Measurements from ENCODE around the gene IMMP2L.

The IMMP2L gene

GRCh38 chr7:110905773-110906566 lies 656.3 kb downstream of the IMMP2L start:
- H3K4me1 ChIP-seq (ENCODE audit: control insufficient read depth in 1 of 2, insufficient read depth in 1 of 2, low read depth in 1 of 2, low read length in 1 of 2) = no peaks in the 10 kb centered on the region
- H3K27ac ChIP-seq = no peak overlapping the region
- no peak overlapping the region for H3K4me3 ChIP-seq (ENCODE audit: low read depth in 1 of 2, low read length in 1 of 2)
- H3K9me3 ChIP-seq = no peaks in the 10 kb centered on the region
- TF ChIP-seq, protein P1, sequence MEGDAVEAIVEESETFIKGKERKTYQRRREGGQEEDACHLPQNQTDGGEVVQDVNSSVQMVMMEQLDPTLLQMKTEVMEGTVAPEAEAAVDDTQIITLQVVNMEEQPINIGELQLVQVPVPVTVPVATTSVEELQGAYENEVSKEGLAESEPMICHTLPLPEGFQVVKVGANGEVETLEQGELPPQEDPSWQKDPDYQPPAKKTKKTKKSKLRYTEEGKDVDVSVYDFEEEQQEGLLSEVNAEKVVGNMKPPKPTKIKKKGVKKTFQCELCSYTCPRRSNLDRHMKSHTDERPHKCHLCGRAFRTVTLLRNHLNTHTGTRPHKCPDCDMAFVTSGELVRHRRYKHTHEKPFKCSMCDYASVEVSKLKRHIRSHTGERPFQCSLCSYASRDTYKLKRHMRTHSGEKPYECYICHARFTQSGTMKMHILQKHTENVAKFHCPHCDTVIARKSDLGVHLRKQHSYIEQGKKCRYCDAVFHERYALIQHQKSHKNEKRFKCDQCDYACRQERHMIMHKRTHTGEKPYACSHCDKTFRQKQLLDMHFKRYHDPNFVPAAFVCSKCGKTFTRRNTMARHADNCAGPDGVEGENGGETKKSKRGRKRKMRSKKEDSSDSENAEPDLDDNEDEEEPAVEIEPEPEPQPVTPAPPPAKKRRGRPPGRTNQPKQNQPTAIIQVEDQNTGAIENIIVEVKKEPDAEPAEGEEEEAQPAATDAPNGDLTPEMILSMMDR (IDR thresholded peaks at IDR 0.05) = no peak
- H3K27me3 ChIP-seq = no peaks in the 10 kb centered on the region
- no peaks in the 10 kb centered on the region for H3K36me3 ChIP-seq

GRCh38 chr7:110898516-110898915 lies 663.8 kb downstream of the IMMP2L start:
- H3K9me3 ChIP-seq = no peaks in the 10 kb centered on the region
- H3K36me3 ChIP-seq = no peaks in the 10 kb centered on the region
- TF ChIP-seq, protein P1 (IDR thresholded peaks at IDR 0.05) = no peak
- no peak overlapping the region for H3K27ac ChIP-seq
- H3K4me1 ChIP-seq (ENCODE audit: control insufficient read depth in 1 of 2, insufficient read depth in 1 of 2, low read depth in 1 of 2, low read length in 1 of 2) = no peaks in the 10 kb centered on the region
- no peak overlapping the region for H3K4me3 ChIP-seq (ENCODE audit: low read depth in 1 of 2, low read length in 1 of 2)
- no peaks in the 10 kb centered on the region for H3K27me3 ChIP-seq

- H3K4me3 ChIP-seq (ENCODE audit: low read depth in 1 of 2, low read length in 1 of 2) = no peak overlapping the region
- no peak overlapping the region for H3K27ac ChIP-seq
- TF ChIP-seq, protein P1 (IDR thresholded peaks at IDR 0.05) = no peak
- H3K27me3 ChIP-seq = no peaks in the 10 kb centered on the region
- H3K36me3 ChIP-seq = no peaks in the 10 kb centered on the region
- no peaks in the 10 kb centered on the region for H3K9me3 ChIP-seq
- no peaks in the 10 kb centered on the region for H3K4me1 ChIP-seq (ENCODE audit: control insufficient read depth in 1 of 2, insufficient read depth in 1 of 2, low read depth in 1 of 2, low read length in 1 of 2)
Observed at GRCh38 chr7:110897538-110897937, 664.8 kb downstream of the IMMP2L start.

DNA sequence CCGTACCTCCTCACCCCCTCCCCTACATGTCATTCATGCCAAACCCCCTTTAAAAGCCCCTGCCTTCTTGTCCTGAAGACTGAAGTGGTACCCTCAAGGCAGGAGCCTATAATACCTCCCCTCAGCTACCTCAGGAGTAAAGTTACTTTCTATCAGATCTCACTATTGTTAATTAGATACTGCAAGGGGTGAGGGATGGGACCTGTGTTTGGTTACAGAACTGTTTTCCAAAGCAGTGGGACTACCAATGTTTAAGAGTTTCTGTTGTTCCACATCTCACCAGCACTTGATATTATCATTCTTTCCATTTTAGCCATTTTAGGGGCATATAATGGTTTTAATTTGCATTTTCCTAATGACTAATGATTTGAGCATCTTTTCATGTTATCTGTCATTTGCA lies 668.2 kb downstream of the IMMP2L start:
- H3K36me3 ChIP-seq = no peaks in the 10 kb centered on the region
- H3K9me3 ChIP-seq = no peaks in the 10 kb centered on the region
- H3K27me3 ChIP-seq = no peaks in the 10 kb centered on the region
- TF ChIP-seq, protein P1 (IDR thresholded peaks at IDR 0.05) = no peak
- no peak overlapping the region for H3K4me3 ChIP-seq (ENCODE audit: low read depth in 1 of 2, low read length in 1 of 2)
- no peaks in the 10 kb centered on the region for H3K4me1 ChIP-seq (ENCODE audit: control insufficient read depth in 1 of 2, insufficient read depth in 1 of 2, low read depth in 1 of 2, low read length in 1 of 2)
- H3K27ac ChIP-seq = no peak overlapping the region

DNA sequence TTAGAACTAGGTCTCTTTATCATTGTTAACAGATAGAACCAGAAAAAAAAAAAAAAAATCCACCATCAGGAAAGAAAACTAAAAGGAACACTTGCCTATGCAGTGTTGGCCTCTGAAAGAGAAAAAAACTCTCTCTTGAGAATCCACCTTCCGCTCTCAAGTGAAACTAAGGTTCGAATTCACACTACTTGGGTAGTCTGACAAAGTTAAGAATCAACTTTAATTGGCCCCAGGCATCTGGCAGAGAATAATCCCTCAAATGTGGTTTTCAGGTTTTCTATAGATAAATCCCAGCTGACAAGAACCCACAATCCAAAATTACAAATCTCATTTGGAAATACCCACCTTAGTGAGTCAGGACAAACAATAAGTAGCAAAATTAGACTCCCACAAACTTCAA lies 671.1 kb downstream of the IMMP2L start:
- Histone ChIP-seq H3K4me1 (ENCODE audit: control insufficient read depth in 1 of 2, insufficient read depth in 1 of 2, low read depth in 1 of 2, low read length in 1 of 2) (no peaks in the 10 kb centered on the region), H3K9me3 (no peaks in the 10 kb centered on the region), H3K27ac (no peak overlapping the region), H3K4me3 (ENCODE audit: low read depth in 1 of 2, low read length in 1 of 2) (no peak overlapping the region), H3K36me3 (no peaks in the 10 kb centered on the region), H3K27me3 (no peaks in the 10 kb centered on the region)
- TF ChIP-seq, protein P1 (IDR thresholded peaks at IDR 0.05) = no peak
